GM23338 (cell line): ENCODE results near the gene KCNQ5. TPM values are rescaled to one million over a fixed set of nuclear protein-coding genes. Genes with fewer than 3 reads are reported as not detected.

ENCODE experiments used
- ATAC-seq: fragments of 200-7000 bp; cut with Tn5 transposase; 3 replicates; pipeline ENCODE4 v1.9.1; 2020
- DNase-seq: peaks from one replicate; pipeline ENCODE4 v3.0.0-alpha.2; 2015; ENCODE audit warnings: low spot score
- H2AFZ ChIP-seq: fragments of 200-600 bp; sonication (generic); 2 replicates; pipeline ENCODE4 v1.8.0; 2016; ENCODE audit warnings: antibody characterized with exemption, mild to moderate bottlenecking, moderate library complexity
- H3F3A ChIP-seq: fragments of 200-600 bp; sonication (generic); replicated peaks from 2 replicates; pipeline ENCODE4 v1.8.0; 2017; ENCODE audit warnings: antibody characterized with exemption, mixed run types, low read depth
- H3K27ac ChIP-seq: fragments of 200-600 bp; sonication (generic); 2 replicates; pipeline ENCODE4 v1.6.1; 2016; ENCODE audit warnings: low read depth
- H3K27me3 ChIP-seq: fragments of 200-600 bp; sonication (generic); 2 replicates; pipeline ENCODE4 v1.8.0; 2016; ENCODE audit warnings: mild to moderate bottlenecking, mixed run types, moderate library complexity; ENCODE audit not compliant: insufficient read depth
- H3K36me3 ChIP-seq: fragments of 200-600 bp; sonication (generic); 2 replicates; pipeline ENCODE4 v1.8.0; 2016; ENCODE audit warnings: mild to moderate bottlenecking; ENCODE audit not compliant: insufficient read depth
- H3K4me1 ChIP-seq: fragments of 200-600 bp; sonication (generic); 2 replicates; pipeline ENCODE4 v1.8.0; 2016; ENCODE audit warnings: mild to moderate bottlenecking, moderate library complexity; ENCODE audit not compliant: insufficient read depth
- H3K4me2 ChIP-seq: fragments of 200-600 bp; sonication (generic); 2 replicates; pipeline ENCODE4 v1.7.1; 2017; ENCODE audit warnings: mixed run types
- H3K4me3 ChIP-seq: fragments of 200-600 bp; sonication (generic); 2 replicates; pipeline ENCODE4 v1.6.1; 2016; ENCODE audit warnings: mixed run types
- H3K79me2 ChIP-seq: fragments of 200-600 bp; sonication (generic); replicated peaks from 2 replicates; pipeline ENCODE4 v1.8.0; 2017; ENCODE audit warnings: mild to moderate bottlenecking; ENCODE audit not compliant: insufficient read depth
- H3K9me2 ChIP-seq: fragments of 200-600 bp; sonication (generic); 2 replicates; pipeline ENCODE4 v1.8.0; 2017; ENCODE audit not compliant: insufficient read depth
- H4K20me1 ChIP-seq: fragments of 200-600 bp; sonication (generic); replicated peaks from 2 replicates; pipeline ENCODE4 v1.8.0; 2017; ENCODE audit warnings: mild to moderate bottlenecking; ENCODE audit not compliant: insufficient read depth
- H3K27ac Mint-ChIP-seq: 2 replicates; pipeline ENCODE4 v1.8.0; 2020; ENCODE audit warnings: inconsistent platforms, mild to moderate bottlenecking, moderate library complexity, mixed read lengths
- H3K27me3 Mint-ChIP-seq: 3 replicates; pipeline ENCODE4 v1.8.0; 2022; ENCODE audit warnings: low read depth, mild to moderate bottlenecking, moderate library complexity, mixed read lengths, inconsistent platforms; ENCODE audit not compliant: insufficient read depth, poor library complexity
- H3K36me3 Mint-ChIP-seq: 3 replicates; pipeline ENCODE4 v1.8.0; 2021; ENCODE audit warnings: low read depth, mild to moderate bottlenecking, inconsistent platforms, moderate library complexity, mixed read lengths
- H3K4me1 Mint-ChIP-seq: 3 replicates; pipeline ENCODE4 v1.8.0; 2020; ENCODE audit warnings: mild to moderate bottlenecking, inconsistent platforms, mixed read lengths
- H3K4me3 Mint-ChIP-seq: 3 replicates; pipeline ENCODE4 v1.8.0; 2021; ENCODE audit warnings: moderate library complexity, mild to moderate bottlenecking, inconsistent platforms, mixed read lengths
- H3K9me3 Mint-ChIP-seq: 3 replicates; pipeline ENCODE4 v1.8.0; 2020; ENCODE audit warnings: moderate library complexity, mild to moderate bottlenecking, inconsistent platforms, mixed read lengths
- CREB1 ChIP-seq: fragments of 250-450 bp; sonication (Bioruptor Pico); IDR thresholded peaks from 2 replicates; pipeline ENCODE4 v1.5.0; 2020; ENCODE audit warnings: low read depth, mild to moderate bottlenecking, moderate library complexity
- EZH2 ChIP-seq: fragments of 200-600 bp; sonication (generic); IDR thresholded peaks from one replicate; pipeline ENCODE4 v1.8.0; 2017; ENCODE audit warnings: antibody characterized with exemption, mild to moderate bottlenecking, low read depth; ENCODE audit not compliant: unreplicated experiment
- EZH2phosphoT487 ChIP-seq: fragments of 200-600 bp; sonication (generic); IDR thresholded peaks from one replicate; pipeline ENCODE4 v1.8.1; 2018; ENCODE audit warnings: antibody characterized with exemption; ENCODE audit not compliant: unreplicated experiment
- JUNB ChIP-seq: IDR thresholded peaks from one replicate; pipeline ENCODE4 v1.6.1; 2016; ENCODE audit warnings: antibody characterized with exemption; ENCODE audit not compliant: unreplicated experiment
- NANOG ChIP-seq: IDR thresholded peaks from 2 replicates; pipeline ENCODE4 v1.6.1; 2016; ENCODE audit warnings: antibody characterized with exemption, borderline replicate concordance
- POLR2AphosphoS5 ChIP-seq: IDR thresholded peaks from 2 replicates; pipeline ENCODE4 v1.6.1; 2016; ENCODE audit warnings: antibody characterized with exemption, low read depth
- STAT1 ChIP-seq: IDR thresholded peaks from one replicate; pipeline ENCODE4 v1.6.1; 2016; ENCODE audit warnings: antibody characterized with exemption; ENCODE audit not compliant: unreplicated experiment
- ZNF114 ChIP-seq: fragments of 250-450 bp; sonication (Bioruptor Pico); IDR thresholded peaks from 2 replicates; pipeline ENCODE4 v1.5.0; 2020; ENCODE audit warnings: mild to moderate bottlenecking, moderate library complexity
- ZNF331 ChIP-seq: fragments of 250-450 bp; sonication (Bioruptor Pico); IDR thresholded peaks from 2 replicates; pipeline ENCODE4 v1.5.0; 2020; ENCODE audit warnings: low read depth, mild to moderate bottlenecking, moderate library complexity
- polyA plus RNA-seq: library from polyadenylated mRNA; unstranded; fragments of >200 nt; fragmentation: Nextera tagmentation; extraction: Ambion mirVana; gene quantifications from 2 replicates; pipeline ENCODE4 v1.2.1, GENCODE V29; 2016
- total RNA-seq: library from RNA; depleted of rRNA; stranded (reverse); fragments of >200 nt; shearing (Covaris generic); gene quantifications from 2 replicates; pipeline ENCODE4 v1.2.3, GENCODE V29; 2014
- TF ChIP-seq, protein P1 (sequence below): IDR thresholded peaks from one replicate; pipeline ENCODE4 v1.6.1; 2018; ENCODE audit warnings: antibody characterized with exemption; ENCODE audit not compliant: unreplicated experiment
- TF ChIP-seq, protein P2 (sequence below): IDR thresholded peaks from 2 replicates; pipeline ENCODE4 v1.6.1; 2016; ENCODE audit warnings: antibody characterized with exemption
- TF ChIP-seq, protein P3 (sequence below), 2 experiments: fragments of 200-600 bp in 1 of 2; sonication (generic) in 1 of 2; conservative IDR thresholded peaks; 2 replicates each; pipeline versions ENCODE4 v1.5.1 to v1.6.1; 2016 to 2017; ENCODE audit warnings: antibody characterized with exemption in 2 of 2, low read depth in 2 of 2, mild to moderate bottlenecking in 2 of 2, moderate library complexity in 1 of 2

The KCNQ5 gene
- total and polyA plus RNA-seq, 2 experiments from 2014 or later = 0.68 to 0.87 TPM

DNA sequence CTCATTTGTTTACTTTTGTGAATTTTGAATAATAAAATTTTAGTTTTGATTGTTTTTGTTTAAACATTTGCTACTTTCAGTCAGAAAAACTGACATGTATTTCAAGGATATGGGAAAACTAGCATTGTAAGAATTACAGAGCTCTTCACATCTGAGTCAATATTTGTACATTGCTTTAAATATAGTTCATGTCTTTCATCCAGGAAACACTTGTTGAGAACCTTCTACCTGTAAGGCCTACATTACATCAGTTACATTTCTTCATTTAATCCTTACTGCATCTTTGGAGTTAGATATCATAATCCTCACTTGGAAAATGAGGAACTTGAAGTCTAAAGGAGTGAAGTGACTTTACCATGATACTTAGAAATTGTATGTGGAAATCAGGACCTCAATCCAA is 242.9 kb downstream of the KCNQ5 start (continued):
- TF ChIP-seq, protein P1, sequence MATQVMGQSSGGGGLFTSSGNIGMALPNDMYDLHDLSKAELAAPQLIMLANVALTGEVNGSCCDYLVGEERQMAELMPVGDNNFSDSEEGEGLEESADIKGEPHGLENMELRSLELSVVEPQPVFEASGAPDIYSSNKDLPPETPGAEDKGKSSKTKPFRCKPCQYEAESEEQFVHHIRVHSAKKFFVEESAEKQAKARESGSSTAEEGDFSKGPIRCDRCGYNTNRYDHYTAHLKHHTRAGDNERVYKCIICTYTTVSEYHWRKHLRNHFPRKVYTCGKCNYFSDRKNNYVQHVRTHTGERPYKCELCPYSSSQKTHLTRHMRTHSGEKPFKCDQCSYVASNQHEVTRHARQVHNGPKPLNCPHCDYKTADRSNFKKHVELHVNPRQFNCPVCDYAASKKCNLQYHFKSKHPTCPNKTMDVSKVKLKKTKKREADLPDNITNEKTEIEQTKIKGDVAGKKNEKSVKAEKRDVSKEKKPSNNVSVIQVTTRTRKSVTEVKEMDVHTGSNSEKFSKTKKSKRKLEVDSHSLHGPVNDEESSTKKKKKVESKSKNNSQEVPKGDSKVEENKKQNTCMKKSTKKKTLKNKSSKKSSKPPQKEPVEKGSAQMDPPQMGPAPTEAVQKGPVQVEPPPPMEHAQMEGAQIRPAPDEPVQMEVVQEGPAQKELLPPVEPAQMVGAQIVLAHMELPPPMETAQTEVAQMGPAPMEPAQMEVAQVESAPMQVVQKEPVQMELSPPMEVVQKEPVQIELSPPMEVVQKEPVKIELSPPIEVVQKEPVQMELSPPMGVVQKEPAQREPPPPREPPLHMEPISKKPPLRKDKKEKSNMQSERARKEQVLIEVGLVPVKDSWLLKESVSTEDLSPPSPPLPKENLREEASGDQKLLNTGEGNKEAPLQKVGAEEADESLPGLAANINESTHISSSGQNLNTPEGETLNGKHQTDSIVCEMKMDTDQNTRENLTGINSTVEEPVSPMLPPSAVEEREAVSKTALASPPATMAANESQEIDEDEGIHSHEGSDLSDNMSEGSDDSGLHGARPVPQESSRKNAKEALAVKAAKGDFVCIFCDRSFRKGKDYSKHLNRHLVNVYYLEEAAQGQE = no peak
- TF ChIP-seq, protein P2, sequence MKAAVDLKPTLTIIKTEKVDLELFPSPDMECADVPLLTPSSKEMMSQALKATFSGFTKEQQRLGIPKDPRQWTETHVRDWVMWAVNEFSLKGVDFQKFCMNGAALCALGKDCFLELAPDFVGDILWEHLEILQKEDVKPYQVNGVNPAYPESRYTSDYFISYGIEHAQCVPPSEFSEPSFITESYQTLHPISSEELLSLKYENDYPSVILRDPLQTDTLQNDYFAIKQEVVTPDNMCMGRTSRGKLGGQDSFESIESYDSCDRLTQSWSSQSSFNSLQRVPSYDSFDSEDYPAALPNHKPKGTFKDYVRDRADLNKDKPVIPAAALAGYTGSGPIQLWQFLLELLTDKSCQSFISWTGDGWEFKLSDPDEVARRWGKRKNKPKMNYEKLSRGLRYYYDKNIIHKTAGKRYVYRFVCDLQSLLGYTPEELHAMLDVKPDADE = no peak
- no peak for TF ChIP-seq POLR2AphosphoS5
- TF ChIP-seq, protein P3, sequence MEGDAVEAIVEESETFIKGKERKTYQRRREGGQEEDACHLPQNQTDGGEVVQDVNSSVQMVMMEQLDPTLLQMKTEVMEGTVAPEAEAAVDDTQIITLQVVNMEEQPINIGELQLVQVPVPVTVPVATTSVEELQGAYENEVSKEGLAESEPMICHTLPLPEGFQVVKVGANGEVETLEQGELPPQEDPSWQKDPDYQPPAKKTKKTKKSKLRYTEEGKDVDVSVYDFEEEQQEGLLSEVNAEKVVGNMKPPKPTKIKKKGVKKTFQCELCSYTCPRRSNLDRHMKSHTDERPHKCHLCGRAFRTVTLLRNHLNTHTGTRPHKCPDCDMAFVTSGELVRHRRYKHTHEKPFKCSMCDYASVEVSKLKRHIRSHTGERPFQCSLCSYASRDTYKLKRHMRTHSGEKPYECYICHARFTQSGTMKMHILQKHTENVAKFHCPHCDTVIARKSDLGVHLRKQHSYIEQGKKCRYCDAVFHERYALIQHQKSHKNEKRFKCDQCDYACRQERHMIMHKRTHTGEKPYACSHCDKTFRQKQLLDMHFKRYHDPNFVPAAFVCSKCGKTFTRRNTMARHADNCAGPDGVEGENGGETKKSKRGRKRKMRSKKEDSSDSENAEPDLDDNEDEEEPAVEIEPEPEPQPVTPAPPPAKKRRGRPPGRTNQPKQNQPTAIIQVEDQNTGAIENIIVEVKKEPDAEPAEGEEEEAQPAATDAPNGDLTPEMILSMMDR (conservative IDR thresholded peaks at IDR 0.05; ENCODE audit: low read depth in 2 of 2) = no peak
- no peak for TF ChIP-seq STAT1
- TF ChIP-seq EZH2phosphoT487 = no peak
- no peak for TF ChIP-seq JUNB
- no peak for TF ChIP-seq ZNF114
- TF ChIP-seq NANOG = no peak
- TF ChIP-seq CREB1 (CRISPR knock-in tag) = no peak
- TF ChIP-seq ZNF331 (CRISPR knock-in tag) = no peak

DNA sequence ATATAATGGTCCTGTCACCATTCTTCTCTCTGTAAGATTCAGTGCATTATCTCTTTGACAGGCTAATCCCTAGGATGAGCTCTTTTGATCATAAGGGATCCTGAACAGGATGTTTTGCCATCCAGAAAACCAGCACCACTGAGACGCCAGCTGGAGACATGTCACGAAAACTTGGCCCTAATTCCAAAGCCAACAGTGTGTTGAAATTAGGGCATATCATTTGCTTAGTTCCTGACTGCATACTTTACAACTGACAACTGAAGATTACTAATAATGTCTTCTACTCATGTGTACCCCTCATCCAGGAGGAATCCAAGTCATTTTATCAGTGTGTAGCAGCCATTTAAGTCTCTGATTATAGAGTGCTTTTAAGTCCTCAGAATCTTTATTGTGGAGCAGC is 243.6 kb downstream of the KCNQ5 start:
- Mint-ChIP-seq H3K9me3 (no peaks in the 10 kb centered on the region), H3K36me3 (no peaks in the 10 kb centered on the region), H3K4me1 (peaks cover 5% of the 10 kb centered on the region; the same call in 2 of the 3 replicates), H3K4me3 (no peak overlapping the region), H3K27ac (no peak overlapping the region), H3K27me3 (no peaks in the 10 kb centered on the region)
- H4K20me1 ChIP-seq = no peaks in the 10 kb centered on the region
- H3K4me1 ChIP-seq = peaks cover 8% of the 10 kb centered on the region; the same call in 1 of the 2 replicates
- H3K4me3 ChIP-seq = no peak overlapping the region
- H3K27me3 ChIP-seq = no peaks in the 10 kb centered on the region
- no peaks in the 10 kb centered on the region for H3K36me3 ChIP-seq
- no peak overlapping the region for H2AFZ ChIP-seq
- ATAC-seq (no peak), DNase-seq (no peak)
- H3K4me2 ChIP-seq = no peak overlapping the region
- H3K79me2 ChIP-seq = no peaks in the 10 kb centered on the region
- no peak overlapping the region for H3K27ac ChIP-seq
- H3K9me2 ChIP-seq = no peaks in the 10 kb centered on the region
- no peaks in the 10 kb centered on the region for H3F3A ChIP-seq
- TF ChIP-seq STAT1 = no peak
- no peak for TF ChIP-seq ZNF114
- TF ChIP-seq JUNB = no peak
- TF ChIP-seq, protein P3 (conservative IDR thresholded peaks at IDR 0.05; ENCODE audit: low read depth in 2 of 2) = no peak
- TF ChIP-seq POLR2AphosphoS5 = no peak
- TF ChIP-seq EZH2phosphoT487 = no peak
- TF ChIP-seq CREB1 (CRISPR knock-in tag) = no peak
- TF ChIP-seq EZH2 = no peak
- TF ChIP-seq, protein P1 = no peak
- TF ChIP-seq ZNF331 (CRISPR knock-in tag) = no peak
